GM12878 (cell line): ENCODE results near the gene PTPRM.

Experiments used
- BCL3 ChIP-seq: IDR thresholded peaks from 2 replicates; pipeline ENCODE4 v1.6.1; 2011; ENCODE audit warnings: borderline replicate concordance, low read depth, mild to moderate bottlenecking, moderate library complexity, low read length; ENCODE audit not compliant: insufficient read depth, poor library complexity, severe bottlenecking
- CBX5 ChIP-seq: sonication (generic); IDR thresholded peaks from 2 replicates; pipeline ENCODE4 v1.6.1; 2016; ENCODE audit warnings: low read depth, moderate library complexity, mild to moderate bottlenecking, inconsistent platforms
- CREM ChIP-seq: IDR thresholded peaks from 2 replicates; pipeline ENCODE4 v1.6.1; 2014; ENCODE audit warnings: antibody characterized with exemption, low read depth
- CTCF ChIP-seq, 3 experiments: IDR thresholded peaks in 2 of 3; conservative IDR thresholded peaks in 1 of 3; 2 replicates each; pipeline ENCODE4 v1.5.1; 2011; ENCODE audit warnings: low read depth in 3 of 3, low read length in 3 of 3, mild to moderate bottlenecking in 3 of 3, control low read depth in 2 of 3, moderate library complexity in 2 of 3, inconsistent platforms in 1 of 3, mixed read lengths in 1 of 3; ENCODE audit not compliant: control insufficient read depth in 2 of 3, insufficient read depth in 1 of 3; ENCODE audit errors: extremely low read depth in 1 of 3
- ELK1 ChIP-seq: IDR thresholded peaks from 2 replicates; pipeline ENCODE4 v1.6.1; 2012; ENCODE audit warnings: low read depth, low read length, improper control_type of control experiment
- EZH2 ChIP-seq: IDR thresholded peaks from 2 replicates; pipeline ENCODE4 v1.6.1; 2012; ENCODE audit warnings: low read depth, mild to moderate bottlenecking, control low read depth, inconsistent platforms, low read length, borderline replicate concordance; ENCODE audit not compliant: control insufficient read depth
- MAX ChIP-seq: IDR thresholded peaks from 2 replicates; pipeline ENCODE4 v1.6.1; 2012; ENCODE audit warnings: low read depth, low read length, improper control_type of control experiment
- NFIC ChIP-seq: IDR thresholded peaks from 2 replicates; pipeline ENCODE4 v1.6.1; 2012; ENCODE audit warnings: low read depth, mild to moderate bottlenecking, inconsistent platforms, low read length, moderate library complexity
- RCOR1 ChIP-seq: conservative IDR thresholded peaks from 2 replicates; pipeline ENCODE4 v1.6.1; 2012; ENCODE audit warnings: low read depth, low read length, improper control_type of control experiment
- REST ChIP-seq: IDR thresholded peaks from 2 replicates; pipeline ENCODE4 v1.6.1; 2012; ENCODE audit warnings: mild to moderate bottlenecking, low read depth, low read length
- USF1 ChIP-seq: IDR thresholded peaks from 2 replicates; pipeline ENCODE4 v1.6.1; 2011; ENCODE audit warnings: borderline replicate concordance, low read depth, mild to moderate bottlenecking, moderate library complexity, mixed read lengths, low read length; ENCODE audit not compliant: insufficient read depth; ENCODE audit errors: extremely low read length

GRCh38 chr18:7671105-7671504 lies 104.0 kb downstream of the PTPRM start:
- TF ChIP-seq CTCF (IDR thresholded peaks at IDR 0.05 in 2 of 3, conservative IDR thresholded peaks at IDR 0.05 in 1 of 3; ENCODE audit: control insufficient read depth in 2 of 3, extremely low read depth in 1 of 3, insufficient read depth in 1 of 3, low read depth in 3 of 3, low read length in 3 of 3): no peak
- no peak for TF ChIP-seq RCOR1
- no peak for TF ChIP-seq MAX
- no peak for TF ChIP-seq REST
- no peak for TF ChIP-seq CBX5
- no peak for TF ChIP-seq EZH2
- TF ChIP-seq USF1: no peak
- no peak for TF ChIP-seq NFIC
- TF ChIP-seq ELK1: no peak
- TF ChIP-seq BCL3: no peak
- TF ChIP-seq CREM: no peak
